ENCODE measurements around the gene TBRG1.

TBRG1 gene

GRCh38 chr11:124676386-124676785, 53.7 kb downstream of the TBRG1 start:
- no peak for DNase-seq (ENCODE audit: low read depth)
- TF ChIP-seq CTCF (IDR thresholded peaks at IDR 0.05; ENCODE audit: low read depth, low read length, missing control alignments) = no peak
- no peak overlapping the region for H3K4me3 ChIP-seq (ENCODE audit: low read depth, low read length)

- TF ChIP-seq CTCF (IDR thresholded peaks at IDR 0.05; ENCODE audit: low read depth, low read length, missing control alignments) = no peak
- no peak overlapping the region for H3K4me3 ChIP-seq (ENCODE audit: low read depth, low read length)
- no peak for DNase-seq (ENCODE audit: low read depth)
Observed at GRCh38 chr11:124678416-124678815, 55.8 kb downstream of the TBRG1 start.

- TF ChIP-seq CTCF (IDR thresholded peaks at IDR 0.05; ENCODE audit: low read depth, low read length, missing control alignments) = no peak
- no peak for DNase-seq (ENCODE audit: low read depth)
- H3K4me3 ChIP-seq (ENCODE audit: low read depth, low read length) = no peak overlapping the region
Observed at GRCh38 chr11:124681421-124681820, 58.8 kb downstream of the TBRG1 start.

GRCh38 chr11:124682443-124682842, 59.8 kb downstream of the TBRG1 start:
- no peak for DNase-seq (ENCODE audit: low read depth)
- TF ChIP-seq CTCF (IDR thresholded peaks at IDR 0.05; ENCODE audit: low read depth, low read length, missing control alignments) = no peak
- no peak overlapping the region for H3K4me3 ChIP-seq (ENCODE audit: low read depth, low read length)

All from GM12864 (cell line).